ENCODE measurements around the gene TRPM8.
"Not testable (repeated sequence)": the region's sequence is repeated elsewhere in the genome, so short reads cannot be mapped to it uniquely, and the experiment has no call there.

TRPM8 gene

GRCh38 chr2:233917116-233917515, at the start of gene TRPM8:
TSS of gene TRPM8 (plus strand) at chr2:233917373. CDS start at chr2:233926538, 9,165 bp downstream.
- DNase-seq, result no peak

- peak; percentile 61 for DNase-seq
Measured at GRCh38 chr2:233867993-233868532, 49.1 kb upstream of the TRPM8 start, which contains the start of gene MSL3B. TSS of gene MSL3B (minus strand) at chr2:233868386.

GRCh38 chr2:233871432-233871831, 45.7 kb upstream of the TRPM8 start:
- DNase-seq, result no peak

- DNase-seq, result not testable (repeated sequence)
Measured at GRCh38 chr2:233872125-233872524, 45.0 kb upstream of the TRPM8 start.

- DNase-seq, result no peak
Measured at GRCh38 chr2:233882353-233882752, 34.8 kb upstream of the TRPM8 start.

- no peak for DNase-seq
Measured at GRCh38 chr2:233892793-233893192, 24.4 kb upstream of the TRPM8 start.

GRCh38 chr2:233896253-233896652, 20.9 kb upstream of the TRPM8 start:
- not testable (repeated sequence) for DNase-seq

- no peak for DNase-seq
Measured at GRCh38 chr2:233901367-233901766, 15.8 kb upstream of the TRPM8 start.

GRCh38 chr2:233901884-233902283, 15.3 kb upstream of the TRPM8 start:
- no peak for DNase-seq

GRCh38 chr2:233905945-233906344, 11.2 kb upstream of the TRPM8 start:
- DNase-seq, result no peak

- no peak for DNase-seq
Measured at GRCh38 chr2:233907627-233908026, 9.5 kb upstream of the TRPM8 start.

GRCh38 chr2:233912691-233913423, 4.3 kb upstream of the TRPM8 start:
- peak; percentile 51 for DNase-seq

GRCh38 chr2:233915128-233915527, 2.0 kb upstream of the TRPM8 start:
- DNase-seq, result no peak

GRCh38 chr2:233919319-233919718, 2.1 kb downstream of the TRPM8 start:
- DNase-seq, result no peak

- DNase-seq, result no peak
Measured at GRCh38 chr2:233919938-233920337, 2.8 kb downstream of the TRPM8 start.

GRCh38 chr2:233922471-233922870, 5.3 kb downstream of the TRPM8 start:
- DNase-seq, result no peak

GRCh38 chr2:233925402-233925801, 8.2 kb downstream of the TRPM8 start:
- no peak for DNase-seq

GRCh38 chr2:233926806-233927205, 9.6 kb downstream of the TRPM8 start:
- DNase-seq, result no peak

GRCh38 chr2:233928594-233929351, 11.6 kb downstream of the TRPM8 start:
- peak; percentile 62 for DNase-seq

GRCh38 chr2:233929352-233930022, 12.3 kb downstream of the TRPM8 start:
- DNase-seq, result no peak

GRCh38 chr2:233934524-233934923, 17.4 kb downstream of the TRPM8 start:
- no peak for DNase-seq

- no peak for DNase-seq
Measured at GRCh38 chr2:233935426-233935825, 18.3 kb downstream of the TRPM8 start.

GRCh38 chr2:233936089-233936488, 18.9 kb downstream of the TRPM8 start:
- no peak for DNase-seq
